ENCODE results near the gene ATP5PD.
A peak's percentile ranks its signal among the peaks of the same experiment; 100 is the strongest.

ATP5PD gene

DNA sequence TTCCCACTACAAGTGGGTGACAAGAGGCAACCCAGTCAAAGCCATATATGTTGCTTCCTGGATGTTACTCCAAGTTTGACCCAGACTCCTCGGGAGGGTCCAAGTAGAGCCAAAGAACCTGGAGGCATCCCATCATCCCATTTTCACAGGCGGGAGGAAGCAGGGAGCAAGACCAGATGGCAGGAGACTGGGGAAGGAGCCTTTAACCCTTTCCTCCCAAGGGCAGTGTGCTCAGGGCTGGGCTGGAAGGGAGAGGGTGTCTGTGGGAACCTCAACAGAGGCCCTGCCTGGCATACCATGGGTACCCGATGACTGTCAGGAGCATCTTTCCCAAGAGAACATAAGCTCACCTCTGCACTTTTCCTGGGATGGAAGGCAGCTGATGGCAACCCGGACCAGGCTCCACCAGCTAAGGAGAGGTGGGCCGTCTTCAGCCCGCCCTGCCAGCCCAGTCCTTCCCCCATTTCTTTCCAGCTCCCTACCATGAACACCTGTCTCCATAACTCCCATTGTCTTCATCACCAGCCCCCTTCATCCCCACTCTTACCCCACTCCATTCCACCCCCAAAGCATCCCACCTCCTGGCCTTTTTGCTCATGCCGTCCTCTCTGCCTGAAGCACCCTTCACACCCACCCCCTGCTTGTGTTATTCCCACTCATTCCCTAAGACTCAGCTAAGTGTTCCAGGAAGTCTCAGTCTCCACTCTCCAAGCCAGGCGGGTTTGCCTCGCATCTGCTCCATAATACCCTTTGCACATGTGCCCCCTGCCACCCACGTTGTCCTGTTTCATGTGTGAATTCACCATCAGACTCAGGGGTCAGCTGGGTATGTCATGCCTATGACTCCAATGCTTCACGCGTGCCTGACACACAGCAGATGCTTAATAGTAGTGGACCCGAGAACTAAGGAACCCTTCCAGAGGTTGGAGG lies 35.1 kb upstream of the ATP5PD start:
- Histone ChIP-seq H3K9ac (ENCODE audit: low read length) (no peak overlapping the region), H3K79me1 (replicated peaks; ENCODE audit: low read length, poor library complexity, severe bottlenecking) (peaks cover 2% of the 10 kb centered on the region), H3K14ac (ENCODE audit: low read length in 2 of 2) (peak overlapping the region in 1 of 2 experiments; percentile 9), H3K4me3 (ENCODE audit: insufficient read depth in 1 of 2, low read depth in 1 of 2, low read length in 2 of 2) (no peak overlapping the region), H3K4ac (ENCODE audit: low read depth in 1 of 2, low read length in 2 of 2) (peak overlapping the region in 1 of 2 experiments; percentile 18), H3K36me3 (ENCODE audit: control insufficient read depth in 1 of 2, insufficient read depth in 2 of 2, low read depth in 1 of 2, low read length in 2 of 2) (peaks cover 0 to 2% of the 10 kb centered on the region in 2 experiments), H3K27ac (ENCODE audit: low read length, poor library complexity, severe bottlenecking) (no peak overlapping the region), H2BK5ac (ENCODE audit: low read depth, low read length, poor library complexity, severe bottlenecking) (no peak overlapping the region), H3K9me3 (ENCODE audit: control insufficient read depth, low read length) (no peaks in the 10 kb centered on the region), H4K91ac (ENCODE audit: low read length) (peak overlapping the region; percentile 9), H3K27me3 (ENCODE audit: control insufficient read depth in 1 of 2, insufficient read depth in 1 of 2, low read length in 2 of 2) (no peaks in the 10 kb centered on the region), H2AFZ (ENCODE audit: low read depth, low read length) (no peak overlapping the region), H4K8ac (ENCODE audit: low read length) (peak overlapping the region; percentile 19), H2BK120ac (ENCODE audit: low read depth, low read length) (no peak overlapping the region), H3K18ac (ENCODE audit: low read depth in 1 of 2, low read length in 2 of 2) (peak overlapping the region in 1 of 2 experiments; percentile 61), H2BK12ac (ENCODE audit: low read length in 2 of 2) (peak overlapping the region; percentile 34 to 69), H3K4me1 (ENCODE audit: control insufficient read depth, insufficient read depth, low read depth, low read length) (peaks cover 48% of the 10 kb centered on the region), H2AK5ac (ENCODE audit: low read length, severe bottlenecking) (peak overlapping the region; percentile 92), H3K23ac (ENCODE audit: low read length in 2 of 2) (no peak overlapping the region), H2BK15ac (ENCODE audit: low read depth, poor library complexity, severe bottlenecking) (no peak overlapping the region), H3K4me2 (ENCODE audit: low read length, poor library complexity, severe bottlenecking) (no peak overlapping the region)
- WGBS = 88% methylated on average over 11 of the region's 13 CpGs
- DNase-seq = no peak

DNA sequence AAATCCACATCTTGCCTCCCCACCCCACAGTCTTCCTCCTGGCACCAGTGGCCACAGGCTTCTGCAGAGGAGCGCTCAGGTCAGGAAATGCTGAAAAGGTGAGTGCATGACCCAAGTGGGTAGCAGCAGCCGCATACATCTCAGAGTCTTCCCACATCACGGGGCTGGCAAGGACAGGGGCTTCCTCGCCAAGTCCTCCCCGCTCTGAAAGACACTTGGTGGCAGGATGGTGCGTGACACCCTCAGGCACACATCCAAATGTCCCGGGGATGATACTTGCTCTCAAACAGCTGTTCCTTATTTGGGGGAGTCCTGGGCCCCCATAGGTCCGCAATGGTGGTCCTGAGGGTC lies 32.2 kb upstream of the ATP5PD start:
- H2AK5ac ChIP-seq (ENCODE audit: low read length, severe bottlenecking) = peak overlapping the region; percentile 97

DNA sequence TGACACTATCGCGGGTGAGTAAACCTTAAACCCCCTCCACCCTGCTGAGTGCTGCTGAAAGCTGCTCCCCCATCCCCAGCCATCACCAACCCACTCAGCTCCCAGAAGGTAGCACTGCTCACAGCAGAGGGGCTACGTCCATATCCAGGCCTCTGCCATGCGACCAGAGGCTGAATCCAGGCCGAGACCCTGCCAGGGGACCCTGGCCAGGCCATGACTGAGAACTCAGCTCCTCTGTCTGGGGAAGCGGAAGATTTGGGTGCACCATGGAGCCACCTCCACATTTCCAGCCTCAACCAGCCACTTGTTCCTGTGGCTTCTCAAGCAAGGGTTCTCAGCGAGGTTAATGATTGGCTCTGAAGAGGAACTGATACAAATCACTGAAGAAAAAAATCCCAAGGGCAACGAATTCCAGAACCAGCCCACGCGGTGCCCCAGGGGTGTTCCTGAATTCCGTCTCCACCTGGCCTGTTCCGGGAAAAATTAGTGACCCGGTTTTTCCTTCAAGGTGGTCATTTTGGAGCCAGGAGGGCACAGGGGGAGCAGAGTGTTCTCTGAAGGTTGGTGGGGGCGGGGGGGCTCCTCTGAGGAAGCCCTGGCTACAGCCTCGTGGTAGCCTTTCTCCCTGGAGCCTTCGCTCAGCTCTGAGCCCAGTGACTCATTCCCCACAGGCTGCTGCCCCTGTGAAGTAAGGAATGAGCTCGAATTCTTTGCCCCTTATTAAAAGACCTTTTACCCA lies 31.7 kb upstream of the ATP5PD start:
- Histone ChIP-seq H3K36me3 (ENCODE audit: control insufficient read depth in 1 of 2, insufficient read depth in 2 of 2, low read depth in 1 of 2, low read length in 2 of 2) (peaks cover 0 to 2% of the 10 kb centered on the region in 2 experiments), H2BK5ac (ENCODE audit: low read depth, low read length, poor library complexity, severe bottlenecking) (peak overlapping the region; percentile 97), H3K4me1 (ENCODE audit: control insufficient read depth, insufficient read depth, low read depth, low read length) (peaks cover 38% of the 10 kb centered on the region), H2AK5ac (ENCODE audit: low read length, severe bottlenecking) (peak overlapping the region; percentile 100), H3K9ac (ENCODE audit: low read length) (peak overlapping the region; percentile 51), H3K4me3 (ENCODE audit: insufficient read depth in 1 of 2, low read depth in 1 of 2, low read length in 2 of 2) (no peak overlapping the region), H2BK120ac (ENCODE audit: low read depth, low read length) (peak overlapping the region; percentile 82), H3K4ac (ENCODE audit: low read depth in 1 of 2, low read length in 2 of 2) (peak overlapping the region; percentile 13 to 66), H4K91ac (ENCODE audit: low read length) (peak overlapping the region; percentile 88), H3K4me2 (ENCODE audit: low read length, poor library complexity, severe bottlenecking) (peak overlapping the region; percentile 64), H3K9me3 (ENCODE audit: control insufficient read depth, low read length) (no peaks in the 10 kb centered on the region), H4K8ac (ENCODE audit: low read length) (peak overlapping the region; percentile 96), H3K23ac (ENCODE audit: low read length in 2 of 2) (peak overlapping the region in 1 of 2 experiments; percentile 16), H2BK15ac (ENCODE audit: low read depth, poor library complexity, severe bottlenecking) (peak overlapping the region; percentile 8), H3K14ac (ENCODE audit: low read length in 2 of 2) (peak overlapping the region in 1 of 2 experiments; percentile 19), H3K18ac (ENCODE audit: low read depth in 1 of 2, low read length in 2 of 2) (peak overlapping the region; percentile 78 to 84), H3K27me3 (ENCODE audit: control insufficient read depth in 1 of 2, insufficient read depth in 1 of 2, low read length in 2 of 2) (no peaks in the 10 kb centered on the region), H3K27ac (ENCODE audit: low read length, poor library complexity, severe bottlenecking) (peak overlapping the region; percentile 99), H2BK12ac (ENCODE audit: low read length in 2 of 2) (peak overlapping the region; percentile 84 to 98), H2AFZ (ENCODE audit: low read depth, low read length) (peak overlapping the region; percentile 6), H3K79me1 (replicated peaks; ENCODE audit: low read length, poor library complexity, severe bottlenecking) (peaks cover 2% of the 10 kb centered on the region)
- DNase-seq = peak; percentile 70
- WGBS = 54% methylated on average over 17 of the region's 17 CpGs

More for the DNA sequence above, 32.2 kb upstream of the ATP5PD start:
- Histone ChIP-seq H2BK5ac (ENCODE audit: low read depth, low read length, poor library complexity, severe bottlenecking) (peak overlapping the region; percentile 88), H2AFZ (ENCODE audit: low read depth, low read length) (peak overlapping the region; percentile 6), H3K23ac (ENCODE audit: low read length in 2 of 2) (peak overlapping the region in 1 of 2 experiments; percentile 16), H3K9ac (ENCODE audit: low read length) (no peak overlapping the region), H3K9me3 (ENCODE audit: control insufficient read depth, low read length) (no peaks in the 10 kb centered on the region), H3K79me1 (replicated peaks; ENCODE audit: low read length, poor library complexity, severe bottlenecking) (peaks cover 2% of the 10 kb centered on the region), H3K4me1 (ENCODE audit: control insufficient read depth, insufficient read depth, low read depth, low read length) (peaks cover 42% of the 10 kb centered on the region), H2BK15ac (ENCODE audit: low read depth, poor library complexity, severe bottlenecking) (no peak overlapping the region), H3K27me3 (ENCODE audit: control insufficient read depth in 1 of 2, insufficient read depth in 1 of 2, low read length in 2 of 2) (no peaks in the 10 kb centered on the region), H4K8ac (ENCODE audit: low read length) (peak overlapping the region; percentile 16), H2BK12ac (ENCODE audit: low read length in 2 of 2) (peak overlapping the region; percentile 80), H3K18ac (ENCODE audit: low read depth in 1 of 2, low read length in 2 of 2) (peak overlapping the region; percentile 78 to 84), H3K14ac (ENCODE audit: low read length in 2 of 2) (peak overlapping the region in 1 of 2 experiments; percentile 84), H4K91ac (ENCODE audit: low read length) (peak overlapping the region; percentile 30), H3K36me3 (ENCODE audit: control insufficient read depth in 1 of 2, insufficient read depth in 2 of 2, low read depth in 1 of 2, low read length in 2 of 2) (peaks cover 0 to 2% of the 10 kb centered on the region in 2 experiments), H2BK120ac (ENCODE audit: low read depth, low read length) (no peak overlapping the region), H3K27ac (ENCODE audit: low read length, poor library complexity, severe bottlenecking) (peak overlapping the region; percentile 99), H3K4me3 (ENCODE audit: insufficient read depth in 1 of 2, low read depth in 1 of 2, low read length in 2 of 2) (no peak overlapping the region), H3K4ac (ENCODE audit: low read depth in 1 of 2, low read length in 2 of 2) (peak overlapping the region; percentile 15 to 29), H3K4me2 (ENCODE audit: low read length, poor library complexity, severe bottlenecking) (peak overlapping the region; percentile 30)
- DNase-seq = no peak
- WGBS = 69% methylated on average over 8 of the region's 8 CpGs
